Posterior vena cava (tissue), 2 donors: ENCODE data around the gene COL8A1. TPM values are rescaled to one million over a fixed set of nuclear protein-coding genes. Genes with fewer than 3 reads are reported as not detected.
"Not testable (repeated sequence)": the region's sequence is repeated elsewhere in the genome, so short reads cannot be mapped to it uniquely, and the experiment has no call there.

ENCODE experiments used
- DNase-seq: peaks from one replicate; pipeline ENCODE4 v3.0.0-alpha.2; 2020; ENCODE audit warnings: low spot score
- intact Hi-C, 2 donors: fragments of 100-400 bp; cut with DNase I; formaldehyde crosslinking; loops; one replicate each; pipeline versions ENCODE4 v1.14.1 to v1.14.2; 2022 to 2023
- long read RNA-seq, 2 donors: library from polyadenylated mRNA; unstranded; transcript quantifications; one replicate each; pipeline ENCODE4 v2.0.0, GENCODE V29; 2020 to 2021
- total RNA-seq, 2 donors: library from RNA; stranded (reverse); fragmentation: NEBNext Ultra II Directional; extraction: Animal tissue kit (Norgen Biotek cat#: 25700); gene quantifications; one replicate each; pipeline ENCODE4 v1.2.1, GENCODE V29; 2021
- donor health status: DM: yes; HTN: yes; CAD: no.
- donor health status: DM: yes; HTN: yes; CAD: no.

Gene COL8A1
- 100 to 1,000 TPM in 1 of 2 donors, 10 to 100 TPM in 1; 80.6 to 105 TPM for total RNA-seq
- long read RNA-seq, donor 1, full-length matches to known transcripts, result 60 of 114 reads
- long read RNA-seq, donor 1, partial matches to known transcripts, result 16 of 114 reads
- long read RNA-seq, donor 1, other reads (novel, unspliced or antisense), result 38 of 114 reads
- long read RNA-seq, donor 2, full-length matches to known transcripts, result 349 of 552 reads
- long read RNA-seq, donor 2, partial matches to known transcripts, result 19 of 552 reads
- long read RNA-seq, donor 2, other reads (novel, unspliced or antisense), result 184 of 552 reads

- DNase-seq, result peak; percentile 92
- intact Hi-C loops, result loop anchor here (10.0 kb wide), 1 partner anchor 46 kb away; no protein-coding TSS in a partner anchor
Observed at GRCh38 chr3:99638167-99638948, at the start of gene COL8A1. Gene COL8A1, plus strand, starts transcription at chr3:99638594. Its CDS starts 152,089 bp downstream, at chr3:99790683.

- intact Hi-C loops, result not testable (repeated sequence)
- DNase-seq, result peak; percentile 47
Observed at GRCh38 chr3:99589168-99589567, 49.2 kb upstream of the COL8A1 start.

- intact Hi-C loops, result no loop called here
- no peak for DNase-seq
Observed at GRCh38 chr3:99599894-99600293, 38.5 kb upstream of the COL8A1 start.

GRCh38 chr3:99601515-99601914 is 36.9 kb upstream of the COL8A1 start:
- no peak for DNase-seq
- intact Hi-C loops, result no loop called here

- DNase-seq, result no peak
- intact Hi-C loops, result no loop called here
Observed at GRCh38 chr3:99602183-99602582, 36.2 kb upstream of the COL8A1 start.

GRCh38 chr3:99607151-99607550 is 31.2 kb upstream of the COL8A1 start:
- intact Hi-C loops, result no loop called here
- DNase-seq, result no peak

- no peak for DNase-seq
- intact Hi-C loops, result no loop called here
Observed at GRCh38 chr3:99614768-99615167, 23.6 kb upstream of the COL8A1 start.

- intact Hi-C loops, result no loop called here
Observed at GRCh38 chr3:99620077-99620767, 18.2 kb upstream of the COL8A1 start.

GRCh38 chr3:99620976-99621375 is 17.4 kb upstream of the COL8A1 start:
- intact Hi-C loops, result no loop called here
- DNase-seq, result no peak

More at GRCh38 chr3:99620077-99620767, 18.2 kb upstream of the COL8A1 start:
- DNase-seq, result no peak

- intact Hi-C loops, result no loop called here
- no peak for DNase-seq
Observed at GRCh38 chr3:99624496-99625236, 13.7 kb upstream of the COL8A1 start.

GRCh38 chr3:99625237-99625622 is 13.2 kb upstream of the COL8A1 start:
- no peak for DNase-seq
- intact Hi-C loops, result no loop called here

- no peak for DNase-seq
- intact Hi-C loops, result no loop called here
Observed at GRCh38 chr3:99625643-99626416, 12.6 kb upstream of the COL8A1 start.

- no peak for DNase-seq
Observed at GRCh38 chr3:99626417-99626788, 12.0 kb upstream of the COL8A1 start.

GRCh38 chr3:99627062-99627826 is 11.2 kb upstream of the COL8A1 start:
- intact Hi-C loops, result no loop called here
- no peak for DNase-seq

More at GRCh38 chr3:99626417-99626788, 12.0 kb upstream of the COL8A1 start:
- intact Hi-C loops, result no loop called here

- intact Hi-C loops, result loop anchor here (10.0 kb wide), 1 partner anchor 54 kb away; no protein-coding TSS in a partner anchor
- no peak for DNase-seq
Observed at GRCh38 chr3:99630815-99631214, 7.6 kb upstream of the COL8A1 start.

- DNase-seq, result no peak
- intact Hi-C loops, result loop anchor here (10.0 kb wide), 1 partner anchor 51 kb away; no protein-coding TSS in a partner anchor
Observed at GRCh38 chr3:99633887-99634558, 4.4 kb upstream of the COL8A1 start.

GRCh38 chr3:99634881-99635280 is 3.5 kb upstream of the COL8A1 start:
- DNase-seq, result no peak
- intact Hi-C loops, result loop anchor here (10.0 kb wide), 1 partner anchor 50 kb away; no protein-coding TSS in a partner anchor
